Nephron (organoid): ENCODE results near the gene ATP8B1.
"Not testable (repeated sequence)": the region's sequence is repeated elsewhere in the genome, so short reads cannot be mapped to it uniquely, and the experiment has no call there.

Experiments
- H3K27ac Mint-ChIP-seq, 3 experiments: 2 replicates each; pipeline ENCODE4 v1.8.0; 2020; ENCODE audit warnings: mixed read lengths in 3 of 3, mild to moderate bottlenecking in 2 of 3, moderate library complexity in 1 of 3
- H3K27me3 Mint-ChIP-seq: 2 replicates; pipeline ENCODE4 v1.8.0; 2021; ENCODE audit warnings: low read depth, mild to moderate bottlenecking, moderate library complexity, mixed read lengths
- H3K36me3 Mint-ChIP-seq: 2 replicates; pipeline ENCODE4 v1.8.0; 2020; ENCODE audit warnings: low read depth, mixed read lengths
- H3K4me1 Mint-ChIP-seq: 2 replicates; pipeline ENCODE4 v1.8.0; 2020; ENCODE audit warnings: mixed read lengths
- H3K4me3 Mint-ChIP-seq, 3 experiments: 2 replicates each; pipeline ENCODE4 v1.8.0; 2020; ENCODE audit warnings: mild to moderate bottlenecking in 3 of 3, mixed read lengths in 3 of 3, moderate library complexity in 2 of 3
- H3K9me3 Mint-ChIP-seq: 2 replicates; pipeline ENCODE4 v1.8.0; 2020; ENCODE audit warnings: mixed read lengths
- CTCF ChIP-seq, 3 experiments: fragments of 200-600 bp; sonication (generic); IDR thresholded peaks; one replicate each; pipeline ENCODE4 v1.5.0; 2021; ENCODE audit warnings: antibody characterized with exemption in 3 of 3; ENCODE audit not compliant: unreplicated experiment in 3 of 3

Gene ATP8B1

GRCh38 chr18:57730146-57730545 is 73.0 kb downstream of the ATP8B1 start:
- H3K4me3 Mint-ChIP-seq = no peak overlapping the region
- no peak overlapping the region for H3K27ac Mint-ChIP-seq
- peaks cover 5% of the 10 kb centered on the region for H3K27me3 Mint-ChIP-seq
- peaks cover 17% of the 10 kb centered on the region for H3K9me3 Mint-ChIP-seq
- TF ChIP-seq CTCF (IDR thresholded peaks at IDR 0.05; ENCODE audit: unreplicated experiment in 3 of 3) = no peak
- H3K36me3 Mint-ChIP-seq = peaks cover 25% of the 10 kb centered on the region
- no peaks in the 10 kb centered on the region for H3K4me1 Mint-ChIP-seq

- Mint-ChIP-seq H3K9me3 (peaks cover 17% of the 10 kb centered on the region), H3K27ac (no peak overlapping the region), H3K27me3 (peaks cover 5% of the 10 kb centered on the region), H3K4me3 (no peak overlapping the region), H3K4me1 (no peaks in the 10 kb centered on the region), H3K36me3 (peaks cover 25% of the 10 kb centered on the region)
- TF ChIP-seq CTCF (IDR thresholded peaks at IDR 0.05; ENCODE audit: unreplicated experiment in 3 of 3) = no peak
These were observed 74.1 kb downstream of the ATP8B1 start for GRCh38 chr18:57728941-57729511.

DNA sequence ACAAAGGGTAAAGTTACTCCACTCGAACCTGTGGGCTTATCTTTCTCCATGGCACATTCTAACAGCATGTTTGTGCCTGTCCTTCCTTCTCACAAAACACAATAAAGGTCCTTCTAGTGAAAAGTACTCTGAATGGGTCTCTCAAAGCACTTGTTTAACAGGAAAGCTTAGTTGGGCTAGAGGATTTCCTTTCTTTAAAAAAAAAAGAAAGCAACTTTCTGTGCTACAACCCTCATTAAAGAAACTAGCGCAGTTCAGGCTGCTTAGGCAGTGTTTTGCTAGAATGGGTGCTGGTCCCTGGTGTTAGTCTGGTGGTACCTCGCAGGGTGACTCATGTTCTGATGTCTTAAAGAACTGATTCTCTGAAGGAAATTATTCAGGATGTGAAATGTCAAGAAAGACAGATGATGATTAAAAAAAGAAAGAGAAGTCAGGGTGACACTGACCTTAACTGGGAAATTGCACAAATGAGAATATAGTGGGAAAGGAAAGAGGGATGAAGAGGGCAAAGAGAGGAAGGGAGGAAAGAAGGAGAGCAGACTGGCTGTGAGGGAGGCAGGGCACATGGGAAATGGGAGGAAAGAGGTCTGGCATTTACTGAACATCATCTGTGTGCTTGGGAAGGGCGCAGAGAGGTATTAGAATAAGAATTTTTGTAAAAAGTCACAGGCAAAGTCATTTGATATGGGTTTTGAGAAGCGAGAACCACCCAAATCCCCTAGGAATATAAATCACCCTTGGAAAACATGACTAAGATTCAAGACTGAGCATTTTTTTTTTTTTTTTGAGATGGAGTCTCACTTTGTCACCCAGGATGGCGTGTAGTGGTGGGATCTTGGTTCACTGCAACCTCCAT is 74.9 kb downstream of the ATP8B1 start:
- peaks cover 17% of the 10 kb centered on the region for H3K9me3 Mint-ChIP-seq
- peak overlapping the region in 2 of 3 experiments; percentile 8 to 12 for H3K27ac Mint-ChIP-seq
- TF ChIP-seq CTCF (IDR thresholded peaks at IDR 0.05; ENCODE audit: unreplicated experiment in 3 of 3) = no peak
- H3K27me3 Mint-ChIP-seq = peaks cover 5% of the 10 kb centered on the region
- H3K4me1 Mint-ChIP-seq = no peaks in the 10 kb centered on the region
- H3K36me3 Mint-ChIP-seq = peaks cover 25% of the 10 kb centered on the region
- no peak overlapping the region for H3K4me3 Mint-ChIP-seq

GRCh38 chr18:57719211-57719935 is 83.7 kb downstream of the ATP8B1 start:
- not testable (repeated sequence) for H3K27ac Mint-ChIP-seq, H3K4me1 Mint-ChIP-seq, H3K27me3 Mint-ChIP-seq, H3K4me3 Mint-ChIP-seq
- peaks cover 36% of the 10 kb centered on the region for H3K9me3 Mint-ChIP-seq
- peaks cover 23% of the 10 kb centered on the region for H3K36me3 Mint-ChIP-seq

DNA sequence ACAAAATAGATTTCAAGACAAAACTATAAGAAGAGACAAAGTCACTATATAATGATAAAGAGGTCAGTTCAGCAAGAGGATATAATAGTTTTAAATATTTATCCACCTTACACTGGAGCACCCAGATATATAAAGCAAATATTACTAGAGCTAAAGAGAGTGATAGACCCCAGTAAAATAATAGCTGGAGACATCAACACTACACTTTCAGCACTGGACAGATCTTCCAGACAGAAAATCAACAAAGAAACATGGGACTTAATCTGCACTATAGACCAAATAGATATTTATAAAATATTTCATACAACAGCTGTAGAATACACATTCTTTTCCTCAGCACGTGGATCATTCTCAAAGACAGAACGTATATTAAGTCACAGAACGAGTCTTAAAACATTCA is 86.6 kb downstream of the ATP8B1 start:
- Mint-ChIP-seq H3K27me3 (no peaks in the 10 kb centered on the region), H3K4me1 (no peaks in the 10 kb centered on the region), H3K4me3 (no peak overlapping the region), H3K36me3 (peaks cover 23% of the 10 kb centered on the region), H3K27ac (no peak overlapping the region), H3K9me3 (peaks cover 36% of the 10 kb centered on the region)
- no peak for TF ChIP-seq CTCF (IDR thresholded peaks at IDR 0.05; ENCODE audit: unreplicated experiment in 3 of 3)

DNA sequence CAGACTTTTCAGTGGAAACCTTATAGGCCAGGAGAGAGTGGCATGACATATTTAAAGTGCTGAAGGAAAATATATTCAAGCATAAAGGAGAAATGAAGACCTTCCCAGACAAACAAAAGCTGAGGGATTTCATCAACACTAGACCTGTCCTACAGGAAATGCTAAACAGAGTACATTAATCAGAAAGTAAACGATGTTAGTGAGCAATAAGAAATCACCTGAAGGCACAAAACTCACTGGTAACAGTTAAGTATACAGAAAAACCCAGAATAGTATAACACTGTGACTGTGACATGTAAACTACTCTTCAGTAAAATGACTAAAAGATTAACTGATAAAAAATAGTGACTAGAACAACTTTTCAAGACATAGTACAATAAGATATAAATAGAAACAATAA is 87.4 kb downstream of the ATP8B1 start:
- Mint-ChIP-seq H3K27me3 (no peaks in the 10 kb centered on the region), H3K4me1 (no peaks in the 10 kb centered on the region), H3K9me3 (peaks cover 36% of the 10 kb centered on the region), H3K27ac (no peak overlapping the region), H3K36me3 (peaks cover 23% of the 10 kb centered on the region), H3K4me3 (no peak overlapping the region)
- no peak for TF ChIP-seq CTCF (IDR thresholded peaks at IDR 0.05; ENCODE audit: unreplicated experiment in 3 of 3)
